CMK (cell line): ENCODE results near the gene RNF208.
A peak's percentile ranks its signal among the peaks of the same experiment; 100 is the strongest.
"Not testable (repeated sequence)": the region's sequence is repeated elsewhere in the genome, so short reads cannot be mapped to it uniquely, and the experiment has no call there.

Experiments
- DNase-seq: peaks from one replicate; pipeline ENCODE4 v3.0.0-alpha.2; 2010; ENCODE audit warnings: low read depth

Gene RNF208

GRCh38 chr9:137253717-137254623 lies 31.9 kb upstream of the RNF208 start:
- no peak for DNase-seq

- no peak for DNase-seq
These were observed 30.8 kb upstream of the RNF208 start for GRCh38 chr9:137252555-137253506.

DNA sequence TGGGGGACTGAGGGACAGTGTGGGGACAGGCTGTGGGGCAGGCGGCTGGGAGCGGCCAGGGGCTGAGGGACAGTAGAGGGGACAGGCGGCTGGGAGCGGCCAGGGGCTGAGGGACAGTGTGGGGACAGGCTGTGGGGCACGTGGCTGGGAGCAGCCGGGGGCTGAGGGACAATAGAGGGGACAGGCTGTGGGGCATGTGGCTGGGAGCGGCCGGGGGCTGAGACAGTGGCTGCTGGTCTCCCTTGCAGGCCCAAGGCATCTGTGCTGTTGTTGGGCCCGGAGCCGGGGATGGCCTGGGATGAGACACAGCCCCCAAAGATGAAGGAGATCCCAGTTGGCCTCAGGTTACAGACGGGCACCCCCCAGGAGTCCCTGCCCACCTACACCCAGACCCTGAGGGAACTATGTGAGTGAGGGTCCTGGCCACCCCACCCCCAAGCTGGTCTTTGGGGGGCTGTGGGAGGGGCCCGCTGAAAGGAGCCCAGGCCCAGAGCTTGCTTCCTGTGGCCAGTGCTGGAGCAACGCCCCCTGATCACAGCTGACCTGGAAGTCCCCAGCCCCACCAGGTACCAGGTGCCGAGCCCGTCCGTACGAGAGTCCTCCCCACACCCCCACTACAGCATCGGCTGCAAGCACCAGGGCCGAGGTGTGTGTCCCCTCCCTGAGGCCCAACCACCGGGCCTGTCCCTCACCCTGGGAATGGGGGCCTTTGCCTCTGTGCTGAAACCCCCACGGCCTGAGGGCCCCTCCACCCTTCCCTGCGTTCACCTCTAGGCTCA lies 29.6 kb upstream of the RNF208 start:
- no peak for DNase-seq

DNA sequence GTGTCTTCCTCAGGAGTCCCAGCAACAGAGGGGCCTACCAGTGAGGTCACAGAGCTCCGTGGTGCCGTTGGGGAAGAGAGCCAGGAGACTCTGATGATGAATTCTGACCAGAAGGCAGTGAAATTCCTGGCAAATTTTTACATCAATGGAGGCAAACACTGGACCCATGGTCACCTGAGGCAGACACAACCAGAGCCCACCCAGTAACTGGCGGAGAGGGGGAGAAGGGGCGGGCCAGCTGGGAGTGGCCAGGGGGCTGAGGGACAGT lies 29.1 kb upstream of the RNF208 start, which contains the start of gene STPG3:
TSS of gene STPG3 (plus strand) at position 93 of the 268 bp plus-strand sequence. CDS start at position 94, 1 bp downstream.
- DNase-seq, result no peak

- DNase-seq, result no peak
These were observed 28.5 kb upstream of the RNF208 start for GRCh38 chr9:137250329-137251193.

DNA sequence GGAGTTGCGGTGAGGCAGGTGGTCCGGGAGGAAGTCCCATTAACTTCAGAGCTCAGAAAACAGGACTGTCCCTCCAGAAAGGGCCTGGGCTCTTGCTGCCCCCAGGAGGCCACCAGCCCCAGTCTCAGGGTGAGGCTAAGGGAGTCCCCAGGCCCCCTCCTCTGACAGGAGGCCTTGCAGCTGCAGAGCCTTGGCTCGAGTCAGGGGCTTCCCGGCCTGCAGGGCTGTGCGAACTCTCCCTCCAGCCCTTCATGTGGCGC lies 25.8 kb upstream of the RNF208 start:
- no peak for DNase-seq

DNA sequence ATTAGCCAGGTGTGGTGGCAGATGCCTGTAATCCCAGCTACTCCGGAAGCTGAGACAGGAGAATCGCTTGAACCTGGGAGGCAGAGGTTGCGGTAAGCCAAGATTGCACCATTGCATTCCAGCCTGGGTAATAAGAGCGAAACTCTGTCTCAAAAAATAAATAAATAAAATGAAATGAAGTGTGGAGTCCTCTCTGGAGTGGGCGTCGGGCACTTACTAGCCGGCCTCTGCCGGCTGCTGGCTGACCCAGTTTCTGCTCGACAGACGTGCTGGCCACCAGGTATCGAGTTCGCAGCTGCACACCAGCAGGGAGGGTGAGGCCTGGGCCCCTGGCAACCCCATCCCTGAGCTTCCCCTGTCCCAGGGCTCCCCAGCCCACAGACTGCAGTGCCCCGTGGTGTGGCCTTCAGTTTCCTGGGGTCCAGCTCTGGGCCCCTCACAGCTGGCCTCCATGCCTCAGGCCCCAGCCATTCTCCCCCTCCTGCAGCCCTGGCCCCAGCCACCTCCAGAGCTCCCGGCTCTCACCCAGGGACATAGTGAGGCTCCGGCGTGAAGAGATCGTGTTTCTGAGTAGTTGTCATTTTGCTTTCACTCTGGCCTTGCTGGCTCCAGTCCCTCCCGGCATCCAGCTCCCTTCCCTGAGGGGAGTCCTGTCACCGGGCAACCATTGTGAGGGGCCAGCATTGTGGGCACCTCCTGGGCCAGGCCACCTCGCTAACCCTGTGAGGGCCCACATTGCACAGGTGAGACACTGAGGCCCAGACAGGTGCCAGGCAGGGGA lies 25.3 kb upstream of the RNF208 start:
- DNase-seq, result no peak

DNA sequence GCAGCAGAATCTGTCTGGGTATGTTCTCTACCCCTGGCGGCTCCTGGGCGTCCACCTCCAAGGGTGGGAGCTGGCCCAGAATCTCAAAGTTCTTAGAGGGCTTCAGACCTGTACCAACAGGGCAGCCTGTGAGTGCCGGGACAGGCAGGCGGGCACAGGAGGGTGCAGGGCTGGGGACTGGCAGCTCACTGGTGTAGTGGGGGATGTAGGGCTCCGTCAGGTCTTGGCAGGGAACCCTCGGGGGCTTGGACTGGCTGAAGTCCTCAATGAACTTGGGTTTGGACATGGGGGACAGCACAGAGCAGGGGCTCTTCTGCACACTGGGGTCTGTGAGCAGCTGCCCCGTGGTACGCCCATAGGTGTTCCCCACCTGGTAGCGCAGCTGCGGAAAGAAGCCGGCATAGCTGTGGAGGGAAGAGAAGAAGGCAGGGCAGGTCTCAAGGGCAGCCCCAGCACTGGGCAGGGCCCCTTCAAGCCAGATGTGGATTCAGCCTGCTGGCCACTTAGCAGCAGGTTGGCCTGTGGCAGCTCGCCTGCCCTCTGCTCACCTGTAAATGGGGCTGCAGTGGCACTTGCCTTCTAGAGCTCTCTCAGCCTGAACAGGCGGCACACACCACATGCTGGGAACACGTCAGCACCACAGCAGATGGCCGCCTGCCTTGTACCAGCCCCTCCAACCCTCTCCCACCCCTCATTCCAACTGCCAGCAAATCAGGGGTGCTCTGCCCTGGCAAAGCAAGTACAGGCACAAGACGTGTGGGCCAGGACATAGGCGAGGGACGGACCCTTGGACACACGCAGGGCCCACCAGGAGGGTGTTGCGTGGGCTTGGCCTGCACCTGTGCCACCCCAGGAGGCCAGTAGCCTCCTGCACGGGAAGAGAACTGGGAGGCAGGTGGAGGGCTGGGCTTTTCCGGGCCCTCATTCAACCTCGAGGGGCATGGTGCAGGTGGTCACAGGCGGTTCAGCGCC lies 23.7 kb upstream of the RNF208 start:
- no peak for DNase-seq

DNA sequence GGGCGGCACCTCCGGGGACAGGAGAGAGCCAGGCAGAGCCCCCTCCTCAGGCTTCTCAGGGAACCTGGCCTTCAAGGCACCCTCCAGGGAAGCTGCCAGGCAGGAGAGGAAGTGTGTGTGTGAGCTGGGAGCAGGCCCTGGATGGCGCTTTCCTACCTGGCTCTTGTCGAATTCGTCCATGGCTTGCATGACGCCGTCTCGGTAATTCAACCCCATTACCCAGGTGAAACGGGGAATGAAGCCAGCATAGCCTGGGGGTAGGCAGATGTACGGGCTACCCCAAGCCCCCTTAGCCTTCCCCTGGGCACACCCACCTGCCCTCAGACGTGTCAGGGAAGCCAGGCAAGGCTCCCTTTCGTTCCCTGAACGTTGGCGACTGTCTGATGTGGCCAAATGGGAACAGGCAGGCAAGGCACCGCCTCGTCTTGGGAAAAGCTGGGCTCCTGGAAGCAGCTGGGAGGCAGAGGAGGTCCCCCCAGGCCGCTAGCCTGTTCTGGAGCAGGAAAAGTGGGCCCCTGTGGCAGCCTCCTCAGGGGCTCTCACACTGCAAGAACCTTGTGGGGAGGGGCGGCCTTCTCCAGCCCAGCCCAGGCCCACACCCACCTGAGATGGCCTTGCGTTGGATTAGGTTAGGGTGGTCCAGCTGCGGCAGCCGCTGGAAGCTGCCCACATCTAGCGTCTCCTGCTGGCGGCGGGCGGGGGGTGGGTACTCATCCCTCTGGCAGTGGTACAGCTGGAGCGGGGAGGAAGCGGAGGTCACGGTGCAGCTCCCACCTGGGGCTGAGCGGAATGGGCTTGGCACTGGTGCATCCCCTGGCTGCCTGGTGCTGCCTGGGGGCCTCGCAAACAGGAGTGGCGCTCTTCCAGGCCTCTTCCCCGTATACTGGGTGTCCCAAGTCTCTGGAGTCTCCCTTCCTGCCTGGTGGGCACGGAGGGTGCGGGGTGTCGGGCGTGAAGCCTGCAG lies 22.7 kb upstream of the RNF208 start:
- no peak for DNase-seq

GRCh38 chr9:137243626-137244485 lies 21.8 kb upstream of the RNF208 start:
- no peak for DNase-seq

- not testable (repeated sequence) for DNase-seq
These were observed 21.2 kb upstream of the RNF208 start for GRCh38 chr9:137243266-137243625.

- DNase-seq, result no peak
These were observed 20.5 kb upstream of the RNF208 start for GRCh38 chr9:137242269-137243203.

DNA sequence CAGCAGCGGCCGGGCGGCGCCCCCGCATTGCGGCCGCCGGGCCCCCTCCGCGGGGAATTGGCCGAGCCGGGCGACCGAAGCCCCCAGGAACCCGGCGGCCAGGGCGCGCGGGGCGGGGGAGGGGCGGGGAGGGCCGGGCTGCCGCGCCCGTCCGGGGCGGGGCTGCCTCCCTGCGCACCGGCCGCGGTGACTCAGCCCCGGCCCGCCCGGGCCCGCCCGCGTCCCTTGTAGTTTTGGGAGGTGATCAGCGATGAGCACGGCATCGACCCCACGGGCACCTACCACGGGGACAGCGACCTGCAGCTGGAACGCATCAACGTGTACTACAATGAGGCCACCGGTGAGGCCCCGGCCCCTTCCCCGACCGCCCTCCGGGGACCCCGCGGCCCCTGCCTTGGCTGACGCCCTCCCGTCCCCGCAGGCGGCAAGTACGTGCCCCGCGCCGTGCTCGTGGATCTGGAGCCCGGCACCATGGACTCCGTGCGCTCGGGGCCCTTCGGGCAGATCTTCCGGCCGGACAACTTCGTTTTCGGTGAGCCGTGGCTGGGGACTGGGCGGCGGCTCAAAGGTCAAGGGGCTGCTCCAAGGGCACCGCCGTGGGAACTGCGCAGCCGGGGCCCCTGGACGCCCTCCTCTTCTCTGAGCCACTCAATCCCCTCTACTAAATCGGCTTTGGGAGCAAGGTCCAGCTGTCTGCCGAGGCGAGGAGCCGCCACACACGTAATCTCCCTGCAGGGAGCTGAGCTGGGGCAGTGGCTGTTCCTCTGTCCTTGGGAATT lies 19.6 kb upstream of the RNF208 start:
- DNase-seq, result no peak

DNA sequence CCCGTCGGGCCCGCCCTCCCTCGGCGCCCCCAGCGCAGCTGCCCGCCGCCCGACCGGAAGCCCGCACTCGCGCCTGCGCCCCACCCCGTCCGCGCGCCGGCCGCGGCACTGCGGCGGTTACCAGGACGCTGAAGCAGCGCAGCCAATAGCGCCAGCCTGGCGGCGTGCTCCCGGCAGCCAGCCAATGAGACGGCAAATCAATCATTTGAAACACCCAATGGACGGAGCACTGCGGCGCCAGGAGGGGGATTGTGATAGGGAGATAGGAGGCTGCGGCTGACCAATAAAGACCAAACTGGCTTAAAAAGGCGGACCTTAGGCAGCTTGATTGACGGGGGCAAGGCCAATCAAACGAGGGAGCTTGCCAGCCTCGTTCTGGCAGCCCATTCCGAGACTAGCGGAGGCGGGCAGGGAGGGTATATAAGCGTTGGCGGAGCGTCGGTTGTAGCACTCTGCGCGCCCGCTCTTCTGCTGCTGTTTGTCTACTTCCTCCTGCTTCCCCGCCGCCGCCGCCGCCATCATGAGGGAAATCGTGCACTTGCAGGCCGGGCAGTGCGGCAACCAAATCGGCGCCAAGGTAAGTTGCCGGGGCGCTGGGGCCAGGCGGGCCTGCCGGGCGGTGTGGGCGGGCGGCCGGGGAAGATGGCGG lies 18.9 kb upstream of the RNF208 start, which contains the start of gene TUBB4B:
TSS of gene TUBB4B (plus strand) at position 447 of the 649 bp plus-strand sequence. CDS start at position 521, 74 bp downstream.
- DNase-seq, result peak; percentile 100
